Stomach smooth muscle (tissue), 2 donors: ENCODE data around the gene PCDHB11.
"Not testable (repeated sequence)": the region's sequence is repeated elsewhere in the genome, so short reads cannot be mapped to it uniquely, and the experiment has no call there.

Experiments
- H3K27ac ChIP-seq: one replicate; pipeline ENCODE4 v1.7.0; 2013; ENCODE audit warnings: mild to moderate bottlenecking, low read length, inconsistent platforms
- H3K27me3 ChIP-seq, 2 donors: one replicate each; pipeline ENCODE4 v1.7.0; 2013; ENCODE audit warnings: low read length in 2 of 2; ENCODE audit not compliant: insufficient read depth in 2 of 2, control insufficient read depth in 1 of 2
- H3K36me3 ChIP-seq, 2 donors: one replicate each; pipeline ENCODE4 v1.7.0; 2013; ENCODE audit warnings: low read length in 2 of 2; ENCODE audit not compliant: control insufficient read depth in 2 of 2, insufficient read depth in 2 of 2
- H3K4me1 ChIP-seq: one replicate; pipeline ENCODE4 v1.7.0; 2013; ENCODE audit warnings: low read length; ENCODE audit not compliant: control insufficient read depth, insufficient read depth
- H3K4me3 ChIP-seq, 2 donors: one replicate each; pipeline ENCODE4 v1.7.0; 2013; ENCODE audit warnings: low read length in 2 of 2
- H3K9ac ChIP-seq, 2 donors: one replicate each; pipeline ENCODE4 v1.7.0; 2013; ENCODE audit warnings: low read length in 2 of 2, mild to moderate bottlenecking in 1 of 2
- H3K9me3 ChIP-seq, 2 donors: one replicate each; pipeline ENCODE4 v1.7.0; 2013; ENCODE audit warnings: low read length in 2 of 2; ENCODE audit not compliant: control insufficient read depth in 2 of 2
- donor health status: healthy.
- donor health status: Pancreatic carcinoma.

The PCDHB11 gene

GRCh38 chr5:141186897-141187512, 12.4 kb upstream of the PCDHB11 start, which contains the start of gene PCDHB9:
TSS of gene PCDHB9 (plus strand) at chr5:141187161. CDS start at chr5:141187319, 158 bp downstream.
- Histone ChIP-seq H3K9ac (no peak within 1 kb of the TSS), H3K9me3 (peaks cover 21 to 38% of the 10 kb centered on the region in 2 donors), H3K27me3 (peaks cover 0 to 11% of the 10 kb centered on the region in 2 donors), H3K4me1 (no peaks in the 10 kb centered on the region), H3K4me3 (peak within 1 kb of the TSS in 1 of 2 donors; percentile 38), H3K36me3 (peaks cover 0 to 3% of the 10 kb centered on the region in 2 donors), H3K27ac (no peak within 1 kb of the TSS)

- not testable (repeated sequence) for H3K4me1 ChIP-seq, H3K27me3 ChIP-seq, H3K36me3 ChIP-seq, H3K27ac ChIP-seq, H3K9ac ChIP-seq, H3K4me3 ChIP-seq
- peaks cover 16 to 32% of the 10 kb centered on the region in 2 donors for H3K9me3 ChIP-seq
Observed at GRCh38 chr5:141188682-141189081, 10.7 kb upstream of the PCDHB11 start.

- not testable (repeated sequence) for H3K4me1 ChIP-seq, H3K27ac ChIP-seq, H3K27me3 ChIP-seq, H3K9ac ChIP-seq, H3K36me3 ChIP-seq, H3K4me3 ChIP-seq
- peaks cover 15 to 31% of the 10 kb centered on the region in 2 donors for H3K9me3 ChIP-seq
Observed at GRCh38 chr5:141189131-141189530, 10.3 kb upstream of the PCDHB11 start.

- Histone ChIP-seq H3K4me3 (peak within 1 kb of the TSS; percentile 41 to 68), H3K36me3 (no peaks in the 10 kb centered on the region), H3K27ac (no peak within 1 kb of the TSS), H3K9me3 (peaks cover 3 to 28% of the 10 kb centered on the region in 2 donors), H3K4me1 (no peaks in the 10 kb centered on the region), H3K9ac (no peak within 1 kb of the TSS), H3K27me3 (peaks cover 2 to 5% of the 10 kb centered on the region in 2 donors)
Observed at GRCh38 chr5:141192110-141192725, 7.2 kb upstream of the PCDHB11 start, which contains the start of gene PCDHB10. TSS of gene PCDHB10 (plus strand) at chr5:141192353. CDS start at chr5:141192553, 200 bp downstream.

- H3K9me3 ChIP-seq: peaks cover 11 to 28% of the 10 kb centered on the region in 2 donors
- not testable (repeated sequence) for H3K27me3 ChIP-seq, H3K36me3 ChIP-seq, H3K27ac ChIP-seq, H3K9ac ChIP-seq, H3K4me3 ChIP-seq, H3K4me1 ChIP-seq
Observed at GRCh38 chr5:141194332-141194731, 5.1 kb upstream of the PCDHB11 start.

- Histone ChIP-seq H3K27ac (no peak overlapping the region), H3K27me3 (peaks cover 0 to 2% of the 10 kb centered on the region in 2 donors), H3K9ac (no peak overlapping the region), H3K36me3 (no peaks in the 10 kb centered on the region), H3K9me3 (peaks cover 18 to 38% of the 10 kb centered on the region in 2 donors), H3K4me3 (no peak overlapping the region), H3K4me1 (no peaks in the 10 kb centered on the region)
Observed at GRCh38 chr5:141196363-141196762, 3.1 kb upstream of the PCDHB11 start.

- H3K9ac ChIP-seq, H3K27me3 ChIP-seq, H3K4me1 ChIP-seq, H3K4me3 ChIP-seq, H3K27ac ChIP-seq, H3K36me3 ChIP-seq: not testable (repeated sequence)
- H3K9me3 ChIP-seq: peaks cover 14 to 41% of the 10 kb centered on the region in 2 donors
Observed at GRCh38 chr5:141201126-141201525, 1.7 kb downstream of the PCDHB11 start.

GRCh38 chr5:141201646-141202045, 2.2 kb downstream of the PCDHB11 start:
- H3K4me3 ChIP-seq, H3K4me1 ChIP-seq, H3K27me3 ChIP-seq, H3K36me3 ChIP-seq, H3K27ac ChIP-seq, H3K9ac ChIP-seq: not testable (repeated sequence)
- H3K9me3 ChIP-seq: peaks cover 14 to 36% of the 10 kb centered on the region in 2 donors

- no peaks in the 10 kb centered on the region for H3K4me1 ChIP-seq
- H3K9me3 ChIP-seq: peaks cover 12 to 16% of the 10 kb centered on the region in 2 donors
- H3K4me3 ChIP-seq: peak within 1 kb of the TSS; percentile 24 to 38
- peaks cover 0 to 2% of the 10 kb centered on the region in 2 donors for H3K36me3 ChIP-seq
- no peak within 1 kb of the TSS for H3K27ac ChIP-seq
- H3K27me3 ChIP-seq: no peaks in the 10 kb centered on the region
- H3K9ac ChIP-seq: no peak within 1 kb of the TSS
Observed at GRCh38 chr5:141208478-141208877, 9.1 kb downstream of the PCDHB11 start, which contains the start of gene PCDHB12. TSS of gene PCDHB12 (plus strand) at chr5:141208719. CDS start at chr5:141208908, 189 bp downstream.

GRCh38 chr5:141210281-141210680, 10.9 kb downstream of the PCDHB11 start:
- H3K27me3 ChIP-seq, H3K4me1 ChIP-seq, H3K4me3 ChIP-seq, H3K27ac ChIP-seq, H3K9ac ChIP-seq, H3K36me3 ChIP-seq: not testable (repeated sequence)
- H3K9me3 ChIP-seq: peaks cover 12 to 21% of the 10 kb centered on the region in 2 donors

GRCh38 chr5:141210849-141211248, 11.4 kb downstream of the PCDHB11 start:
- H3K4me3 ChIP-seq, H3K9ac ChIP-seq, H3K36me3 ChIP-seq, H3K27ac ChIP-seq, H3K4me1 ChIP-seq, H3K27me3 ChIP-seq: not testable (repeated sequence)
- H3K9me3 ChIP-seq: peaks cover 12 to 21% of the 10 kb centered on the region in 2 donors
